ENCODE measurements around the gene PPM1H. TPM values are rescaled to one million over a fixed set of nuclear protein-coding genes. Genes with fewer than 3 reads are reported as not detected.

PPM1H gene
- total RNA-seq, 2 experiments from 2014 or later, result not detected

DNA sequence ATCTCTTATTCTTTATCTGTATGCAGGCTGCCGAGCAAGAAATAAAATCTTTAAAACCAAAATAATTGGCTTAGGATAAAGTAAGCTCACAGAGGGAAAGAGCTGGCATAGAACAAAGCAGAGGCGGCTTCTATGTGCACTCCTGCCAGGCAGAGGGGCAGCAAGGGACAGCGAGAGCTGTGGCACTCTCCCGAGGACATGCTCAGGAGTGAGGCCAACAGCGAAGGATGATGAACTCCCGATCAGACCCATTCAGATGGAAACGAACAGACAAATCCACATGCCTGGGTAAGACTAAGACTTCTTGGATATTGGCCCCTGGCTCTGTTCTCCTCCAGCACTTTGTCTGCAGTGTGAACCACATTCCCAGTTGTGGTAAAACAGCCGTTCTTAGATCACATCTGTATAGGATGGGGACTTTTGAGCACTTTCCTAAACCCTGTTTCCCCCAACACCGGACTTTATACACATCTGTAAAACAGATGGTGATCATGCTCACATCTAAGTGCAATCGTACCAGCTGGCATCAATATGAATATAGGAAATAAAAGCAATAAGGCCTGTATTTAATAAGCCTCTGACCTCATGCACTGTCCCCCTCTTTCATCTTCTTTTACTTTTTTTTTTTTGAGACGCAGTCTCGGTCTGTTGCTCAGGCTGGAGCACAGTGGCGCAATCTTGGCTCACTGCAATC, 134.1 kb downstream of the PPM1H start:
- no peak overlapping the region for H3K4me3 Mint-ChIP-seq
- H3K9me3 Mint-ChIP-seq, result no peaks in the 10 kb centered on the region
- no peaks in the 10 kb centered on the region for H3K4me1 Mint-ChIP-seq
- ChIA-PET CTCF (interaction anchor here (0.5 to 0.7 kb wide), 3 partner anchors 21 to 222 kb away, joined by 3 read pairs; no protein-coding TSS in a partner anchor), POLR2A (no interaction called here)
- H3K36me3 Mint-ChIP-seq (ENCODE audit: low read depth), result no peaks in the 10 kb centered on the region
- H3K27ac Mint-ChIP-seq, result no peak overlapping the region
- DNase-seq, result no peak
- peaks cover 9% of the 10 kb centered on the region for H3K27me3 Mint-ChIP-seq

GRCh38 chr12:62799766-62800406, 135.1 kb downstream of the PPM1H start:
- ChIA-PET CTCF (interaction anchor here (0.5 to 7.5 kb wide), 7 partner anchors 14 to 364 kb away, joined by 3 to 46 read pairs (median 3); no protein-coding TSS in a partner anchor), POLR2A (no interaction called here)
- no peak for DNase-seq
- H3K27me3 Mint-ChIP-seq, result peaks cover 4% of the 10 kb centered on the region
- H3K4me3 Mint-ChIP-seq, result no peak overlapping the region
- no peak overlapping the region for H3K27ac Mint-ChIP-seq
- H3K36me3 Mint-ChIP-seq (ENCODE audit: low read depth), result no peaks in the 10 kb centered on the region
- no peaks in the 10 kb centered on the region for H3K9me3 Mint-ChIP-seq
- H3K4me1 Mint-ChIP-seq, result no peaks in the 10 kb centered on the region

DNA sequence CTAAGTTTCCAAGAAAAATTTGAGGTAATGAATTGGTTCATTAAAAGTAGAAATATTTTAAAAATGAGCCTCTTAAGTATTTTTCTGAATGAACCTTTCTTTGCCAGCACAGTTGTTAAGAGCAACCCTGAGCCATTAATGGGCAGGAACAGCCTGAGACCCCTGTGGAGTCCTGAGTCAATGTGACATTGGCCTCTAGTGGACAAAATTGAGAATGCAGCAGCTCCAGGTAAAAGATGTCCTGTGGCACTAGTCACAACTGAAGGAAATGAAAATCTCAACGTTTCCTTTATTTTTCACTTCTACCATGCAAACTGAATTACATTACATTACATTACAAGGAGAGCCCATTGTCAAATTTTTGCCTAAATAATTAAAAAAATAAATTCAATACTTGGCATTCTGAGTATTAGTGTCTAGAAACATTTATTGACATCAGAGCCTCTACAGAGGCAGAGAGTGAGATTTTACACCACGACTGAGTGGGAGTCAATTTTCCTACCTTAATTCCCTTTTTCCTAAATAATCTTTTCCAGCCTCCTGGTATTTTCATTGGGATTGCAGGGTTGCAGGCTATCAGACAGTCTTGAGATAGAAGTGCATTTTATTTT, 135.7 kb downstream of the PPM1H start:
- Mint-ChIP-seq H3K27me3 (peaks cover 4% of the 10 kb centered on the region), H3K36me3 (ENCODE audit: low read depth) (no peaks in the 10 kb centered on the region), H3K9me3 (no peaks in the 10 kb centered on the region), H3K4me1 (no peaks in the 10 kb centered on the region), H3K4me3 (no peak overlapping the region), H3K27ac (no peak overlapping the region)
- DNase-seq, result peak; percentile 71
- POLR2A ChIA-PET, result interaction anchor here (0.7 kb wide), 1 partner anchor 189 kb away, joined by 3 read pairs; no protein-coding TSS in a partner anchor
- CTCF ChIA-PET, result interaction anchor here (0.7 to 7.5 kb wide), 5 partner anchors 15 to 363 kb away, joined by 3 to 46 read pairs (median 3); no protein-coding TSS in a partner anchor

GRCh38 chr12:62794218-62794583, 140.7 kb downstream of the PPM1H start:
- H3K4me1 Mint-ChIP-seq, result peaks cover 3% of the 10 kb centered on the region
- CTCF ChIA-PET, result interaction anchor here (1.0 to 7.5 kb wide), 6 partner anchors 10 to 358 kb away, joined by 3 to 46 read pairs (median 4); no protein-coding TSS in a partner anchor

GRCh38 chr12:62793256-62794217, 141.4 kb downstream of the PPM1H start:
- ChIA-PET POLR2A (no interaction called here), CTCF (interaction anchor here (1.0 to 7.5 kb wide), 6 partner anchors 10 to 357 kb away, joined by 3 to 46 read pairs (median 4); no protein-coding TSS in a partner anchor)
- DNase-seq, result peak; percentile 69
- Mint-ChIP-seq H3K27me3 (peaks cover 8% of the 10 kb centered on the region), H3K9me3 (no peaks in the 10 kb centered on the region), H3K36me3 (ENCODE audit: low read depth) (no peaks in the 10 kb centered on the region), H3K27ac (no peak overlapping the region), H3K4me3 (no peak overlapping the region), H3K4me1 (peaks cover 3% of the 10 kb centered on the region)

More at GRCh38 chr12:62794218-62794583, 140.7 kb downstream of the PPM1H start:
- Mint-ChIP-seq H3K36me3 (ENCODE audit: low read depth) (no peaks in the 10 kb centered on the region), H3K4me3 (no peak overlapping the region), H3K27ac (no peak overlapping the region), H3K27me3 (peaks cover 8% of the 10 kb centered on the region), H3K9me3 (no peaks in the 10 kb centered on the region)
- POLR2A ChIA-PET, result no interaction called here
- no peak for DNase-seq

- H3K36me3 Mint-ChIP-seq (ENCODE audit: low read depth), result no peaks in the 10 kb centered on the region
- ChIA-PET POLR2A (no interaction called here), CTCF (interaction anchor here (1.0 kb wide), 1 partner anchor 149 kb away, joined by 4 read pairs; no protein-coding TSS in a partner anchor)
- no peak overlapping the region for H3K4me3 Mint-ChIP-seq
- peaks cover 3% of the 10 kb centered on the region for H3K4me1 Mint-ChIP-seq
- H3K9me3 Mint-ChIP-seq, result no peaks in the 10 kb centered on the region
- DNase-seq, result no peak
- no peak overlapping the region for H3K27ac Mint-ChIP-seq
- peaks cover 6% of the 10 kb centered on the region for H3K27me3 Mint-ChIP-seq
These were observed 142.6 kb downstream of the PPM1H start for GRCh38 chr12:62792236-62792870.

- Mint-ChIP-seq H3K4me3 (no peak overlapping the region), H3K36me3 (ENCODE audit: low read depth) (no peaks in the 10 kb centered on the region), H3K9me3 (no peaks in the 10 kb centered on the region), H3K27ac (no peak overlapping the region), H3K4me1 (peaks cover 19% of the 10 kb centered on the region), H3K27me3 (peaks cover 4% of the 10 kb centered on the region)
- POLR2A ChIA-PET, result no interaction called here
- CTCF ChIA-PET, result no interaction called here
- no peak for DNase-seq
These were observed 145.1 kb downstream of the PPM1H start for GRCh38 chr12:62789851-62790250.

DNA sequence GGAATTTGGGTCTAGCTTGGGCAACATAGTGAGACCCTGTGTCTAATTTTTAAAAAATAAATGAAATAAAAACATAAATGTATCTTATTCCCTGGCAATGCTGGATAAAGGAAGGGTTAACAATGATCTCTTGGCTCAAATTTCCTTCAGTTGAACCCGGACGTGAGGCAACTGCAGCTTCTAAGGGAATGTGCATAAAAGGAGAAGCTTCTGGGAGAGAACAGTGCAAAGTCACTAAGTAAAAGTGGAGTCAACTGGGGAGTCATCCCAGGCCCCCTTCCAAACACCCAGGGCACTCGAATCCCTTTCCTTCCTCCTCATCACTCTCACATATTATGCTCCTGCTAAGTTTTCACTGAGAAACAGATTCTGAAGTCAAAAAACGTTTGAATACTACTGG, 147.3 kb downstream of the PPM1H start:
- H3K36me3 Mint-ChIP-seq (ENCODE audit: low read depth), result no peaks in the 10 kb centered on the region

DNA sequence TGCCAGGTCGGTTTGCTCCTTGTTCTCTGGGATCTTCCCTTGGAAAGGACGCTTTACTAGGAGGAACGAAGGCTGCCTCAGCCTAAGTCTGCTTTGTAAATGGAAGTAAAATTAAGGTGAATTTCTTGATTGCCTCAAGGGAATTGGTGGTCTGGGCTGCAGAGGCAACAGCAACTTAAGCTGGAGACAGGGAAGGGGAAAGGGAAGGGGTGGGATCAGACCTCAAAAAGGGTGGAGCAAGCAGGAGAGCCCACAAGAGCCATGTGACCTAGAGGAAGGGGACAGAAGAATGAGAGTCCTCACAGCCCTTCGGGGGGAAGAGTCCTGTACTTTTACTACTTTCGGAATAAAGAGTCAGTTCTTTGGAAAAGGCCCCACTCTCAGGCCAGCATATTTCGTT, 147.9 kb downstream of the PPM1H start:
- H3K27me3 Mint-ChIP-seq, result peaks cover 4% of the 10 kb centered on the region
- DNase-seq, result no peak
- no peak overlapping the region for H3K4me3 Mint-ChIP-seq
- POLR2A ChIA-PET, result no interaction called here
- H3K27ac Mint-ChIP-seq, result no peak overlapping the region
- peaks cover 16% of the 10 kb centered on the region for H3K4me1 Mint-ChIP-seq
- H3K36me3 Mint-ChIP-seq (ENCODE audit: low read depth), result no peaks in the 10 kb centered on the region
- CTCF ChIA-PET, result interaction anchor here (1.7 kb wide), 1 partner anchor 23 kb away, joined by 3 read pairs; no protein-coding TSS in a partner anchor
- H3K9me3 Mint-ChIP-seq, result no peaks in the 10 kb centered on the region

More for the DNA sequence above, 147.3 kb downstream of the PPM1H start:
- POLR2A ChIA-PET, result no interaction called here
- Mint-ChIP-seq H3K4me1 (peaks cover 16% of the 10 kb centered on the region), H3K27ac (no peak overlapping the region), H3K4me3 (no peak overlapping the region), H3K9me3 (no peaks in the 10 kb centered on the region), H3K27me3 (peaks cover 4% of the 10 kb centered on the region)
- no peak for DNase-seq
- CTCF ChIA-PET, result interaction anchor here (1.7 kb wide), 1 partner anchor 24 kb away, joined by 3 read pairs; no protein-coding TSS in a partner anchor

GRCh38 chr12:62785941-62786559, 148.9 kb downstream of the PPM1H start:
- H3K27me3 Mint-ChIP-seq, result peaks cover 4% of the 10 kb centered on the region
- H3K36me3 Mint-ChIP-seq (ENCODE audit: low read depth), result no peaks in the 10 kb centered on the region
- ChIA-PET CTCF (interaction anchor here (1.0 to 1.2 kb wide), 2 partner anchors 10 to 205 kb away, joined by 3 read pairs; no protein-coding TSS in a partner anchor), POLR2A (no interaction called here)
- H3K9me3 Mint-ChIP-seq, result no peaks in the 10 kb centered on the region
- H3K4me1 Mint-ChIP-seq, result peaks cover 16% of the 10 kb centered on the region
- H3K4me3 Mint-ChIP-seq, result no peak overlapping the region
- no peak overlapping the region for H3K27ac Mint-ChIP-seq
- no peak for DNase-seq

DNA sequence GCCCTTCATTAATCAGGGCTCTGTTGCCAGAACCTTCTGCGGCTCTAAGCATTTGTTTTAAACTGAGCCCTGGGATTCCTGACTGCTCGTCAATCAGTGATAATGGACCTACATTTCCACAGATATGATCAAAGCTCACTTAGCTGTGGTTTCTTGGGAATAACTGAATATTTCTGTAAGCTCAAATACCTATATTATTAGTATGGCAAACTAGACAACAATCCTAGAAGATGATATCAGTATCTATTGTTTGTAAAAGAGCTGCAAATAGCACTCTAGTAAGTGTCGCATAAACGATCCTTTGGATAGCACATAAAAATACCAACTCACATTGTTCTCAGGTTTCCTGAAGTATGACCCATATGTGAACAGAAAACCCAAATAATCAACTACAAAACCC, 150.4 kb downstream of the PPM1H start:
- no peak for DNase-seq
- ChIA-PET CTCF (interaction anchor here (0.6 to 0.9 kb wide), 2 partner anchors 9 to 42 kb away, joined by 3 to 4 read pairs; no protein-coding TSS in a partner anchor), POLR2A (no interaction called here)
- Mint-ChIP-seq H3K36me3 (ENCODE audit: low read depth) (no peaks in the 10 kb centered on the region), H3K4me1 (peaks cover 16% of the 10 kb centered on the region), H3K27me3 (no peaks in the 10 kb centered on the region), H3K9me3 (no peaks in the 10 kb centered on the region), H3K27ac (no peak overlapping the region), H3K4me3 (no peak overlapping the region)

Data from activated CD4-positive, alpha-beta T cell treated with anti-CD3 and anti-CD28 coated beads, Interleukin-2, amount 10 ng/mL, durations not matched to agents 7 days and 5 days (primary cell).